Ishikawa (cell line): ENCODE data around the gene SPATA6.

ENCODE experiments used
- CEBPB ChIP-seq: IDR thresholded peaks from 2 replicates; pipeline ENCODE4 v1.6.1; 2012
- CREB1 ChIP-seq: IDR thresholded peaks from 2 replicates; pipeline ENCODE4 v1.6.1; 2012; ENCODE audit warnings: low read depth
- EP300 ChIP-seq: IDR thresholded peaks from 2 replicates; pipeline ENCODE4 v1.6.1; 2012; ENCODE audit warnings: borderline replicate concordance
- MAX ChIP-seq: IDR thresholded peaks from 2 replicates; pipeline ENCODE4 v1.6.1; 2012
- RAD21 ChIP-seq: IDR thresholded peaks from 2 replicates; pipeline ENCODE4 v1.6.1; 2012; ENCODE audit warnings: low read depth
- YY1 ChIP-seq: IDR thresholded peaks from 2 replicates; pipeline ENCODE4 v1.6.1; 2012; ENCODE audit warnings: low read depth

DNA sequence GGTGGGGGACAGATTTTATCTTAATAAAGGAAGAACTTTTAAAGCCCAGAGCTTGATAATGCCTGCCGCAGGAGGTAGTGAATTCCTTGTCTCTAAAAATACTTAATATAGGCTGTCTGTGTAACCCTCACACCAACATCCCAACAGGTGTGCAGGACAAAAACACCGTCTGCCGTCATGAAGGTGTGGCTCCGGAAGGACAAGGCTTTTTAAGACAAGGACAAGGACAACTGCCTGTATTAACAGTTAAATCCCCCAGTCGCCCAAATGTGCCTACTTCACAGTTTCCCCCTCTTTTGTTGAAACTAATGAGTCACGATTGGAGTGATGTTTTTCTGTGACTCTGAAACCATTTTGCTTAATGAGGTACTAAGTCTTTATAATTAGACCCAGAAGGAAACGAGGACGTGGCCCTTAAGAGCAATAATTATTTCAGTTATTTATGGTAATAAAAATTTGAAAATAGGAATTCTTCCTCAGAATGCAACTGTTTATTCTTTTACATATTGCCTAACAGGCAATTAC is 27.3 kb upstream of the SPATA6 start:
- no peak for TF ChIP-seq MAX
- no peak for TF ChIP-seq EP300
- TF ChIP-seq YY1: no peak
- TF ChIP-seq CEBPB: no peak
- TF ChIP-seq CREB1: no peak
- no peak for TF ChIP-seq RAD21
